Stomach (tissue), 4 donors: ENCODE data around the gene PHKB.

Experiments used
- EP300 ChIP-seq: sonication (generic); formaldehyde crosslinking; IDR thresholded peaks from one replicate; pipeline ENCODE4 v1.6.1; 2017; ENCODE audit warnings: antibody characterized with exemption
- POLR2A ChIP-seq, 4 donors: fragments of 450-650 bp; IDR thresholded peaks; one replicate each; pipeline ENCODE4 v1.6.1; 2016; ENCODE audit warnings: antibody characterized with exemption in 4 of 4, control low read depth in 2 of 4, mild to moderate bottlenecking in 1 of 4, moderate library complexity in 1 of 4
- TF ChIP-seq, protein P1 (sequence below), 7 experiments: fragments of 450-650 bp in 4 of 7; fragments of 200-600 bp in 3 of 7; sonication (generic) in 3 of 7; IDR thresholded peaks; one replicate each; pipeline ENCODE4 v1.5.1; 2016 to 2019; ENCODE audit warnings: antibody characterized with exemption in 7 of 7, control low read depth in 2 of 7, mild to moderate bottlenecking in 1 of 7

DNA sequence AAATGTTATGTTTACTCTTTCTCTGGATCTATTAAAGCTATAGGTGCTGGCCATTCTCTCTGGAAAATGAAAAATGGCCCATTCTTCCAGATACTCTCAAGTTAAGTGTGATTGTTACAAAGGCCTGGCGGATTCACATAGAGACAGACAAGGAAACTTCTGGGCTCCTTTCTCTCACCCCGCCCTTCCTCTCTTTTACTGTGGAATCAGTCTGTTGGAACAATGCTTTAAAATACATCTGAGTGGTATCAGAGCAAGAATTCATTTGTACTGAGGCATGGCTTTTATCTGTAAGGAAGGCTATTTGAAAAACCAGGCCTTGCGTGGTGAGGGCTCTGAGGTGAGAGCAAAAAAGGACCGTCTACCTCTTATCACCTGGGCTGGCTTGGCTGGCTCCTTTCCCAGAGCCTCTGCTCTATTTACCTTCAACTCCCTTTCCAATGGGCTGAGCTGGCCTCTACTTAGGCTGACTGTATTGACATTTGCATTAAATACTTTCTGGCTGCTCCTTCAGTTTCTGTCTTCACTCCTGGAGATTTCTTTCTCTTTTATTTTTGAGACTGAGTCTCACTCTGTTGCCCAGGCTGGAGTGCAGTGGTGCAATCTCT, 274.0 kb downstream of the PHKB start:
- no peak for TF ChIP-seq POLR2A (IDR thresholded peaks at IDR 0.05)
- TF ChIP-seq, protein P1, sequence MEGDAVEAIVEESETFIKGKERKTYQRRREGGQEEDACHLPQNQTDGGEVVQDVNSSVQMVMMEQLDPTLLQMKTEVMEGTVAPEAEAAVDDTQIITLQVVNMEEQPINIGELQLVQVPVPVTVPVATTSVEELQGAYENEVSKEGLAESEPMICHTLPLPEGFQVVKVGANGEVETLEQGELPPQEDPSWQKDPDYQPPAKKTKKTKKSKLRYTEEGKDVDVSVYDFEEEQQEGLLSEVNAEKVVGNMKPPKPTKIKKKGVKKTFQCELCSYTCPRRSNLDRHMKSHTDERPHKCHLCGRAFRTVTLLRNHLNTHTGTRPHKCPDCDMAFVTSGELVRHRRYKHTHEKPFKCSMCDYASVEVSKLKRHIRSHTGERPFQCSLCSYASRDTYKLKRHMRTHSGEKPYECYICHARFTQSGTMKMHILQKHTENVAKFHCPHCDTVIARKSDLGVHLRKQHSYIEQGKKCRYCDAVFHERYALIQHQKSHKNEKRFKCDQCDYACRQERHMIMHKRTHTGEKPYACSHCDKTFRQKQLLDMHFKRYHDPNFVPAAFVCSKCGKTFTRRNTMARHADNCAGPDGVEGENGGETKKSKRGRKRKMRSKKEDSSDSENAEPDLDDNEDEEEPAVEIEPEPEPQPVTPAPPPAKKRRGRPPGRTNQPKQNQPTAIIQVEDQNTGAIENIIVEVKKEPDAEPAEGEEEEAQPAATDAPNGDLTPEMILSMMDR (IDR thresholded peaks at IDR 0.05) = no peak
- no peak for TF ChIP-seq EP300
